Measurements from ENCODE around the gene PTPRG.

- no peak for TF ChIP-seq CTCF (IDR thresholded peaks at IDR 0.05)
- TF ChIP-seq POLR2A (IDR thresholded peaks at IDR 0.05): no peak
Measured at GRCh38 chr3:61828880-61829721, 267.7 kb downstream of the PTPRG start.

Measured in body of pancreas (tissue), 4 donors.